DMS53 treated with DMSO at 0.1 percent for 48 hours (cell line): ENCODE results near the gene MLLT3.

Source experiments
- DNase-seq: peaks from one replicate; lab custom pipeline; 2025; ENCODE audit not compliant: unreplicated experiment; lab: John Stamatoyannopoulos, UW

Gene MLLT3

DNA sequence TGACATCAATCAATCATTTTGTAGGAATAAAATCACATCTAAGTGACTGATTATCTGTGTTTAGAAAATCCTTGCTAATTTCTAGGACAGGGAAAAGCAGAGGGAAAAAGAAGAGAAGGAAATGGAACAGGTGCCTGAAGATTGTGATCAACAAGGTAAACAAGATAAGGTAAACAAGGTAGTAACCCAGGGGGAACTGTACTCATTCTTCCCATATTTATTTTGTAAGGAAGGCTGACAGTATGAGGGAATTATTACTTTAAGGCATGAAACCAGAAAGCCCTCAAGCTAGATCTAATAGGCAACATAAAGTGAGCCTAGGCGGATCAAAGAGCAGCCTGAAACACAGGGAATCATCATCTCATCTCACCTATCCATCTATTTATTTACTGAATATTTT is 231.1 kb downstream of the MLLT3 start:
- peak; percentile 27 for DNase-seq

DNA sequence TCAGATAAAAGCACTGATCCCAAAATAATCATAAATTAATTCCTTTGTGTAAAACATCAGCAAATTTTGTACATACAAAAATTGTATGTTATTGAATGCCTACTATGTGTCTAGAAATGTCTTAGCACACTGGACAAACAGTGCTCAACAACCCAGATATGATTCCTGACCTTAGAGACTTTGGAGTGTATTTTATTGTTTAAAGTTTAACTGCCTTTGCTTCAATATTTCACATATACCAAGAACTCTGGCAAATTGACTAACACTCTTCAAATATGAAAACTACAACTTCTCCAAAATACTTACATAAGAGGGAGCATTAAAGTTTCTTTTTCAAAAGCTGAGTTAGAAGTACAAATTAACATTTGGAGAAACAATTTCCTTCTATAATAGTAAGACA is 231.9 kb downstream of the MLLT3 start:
- no peak for DNase-seq

DNA sequence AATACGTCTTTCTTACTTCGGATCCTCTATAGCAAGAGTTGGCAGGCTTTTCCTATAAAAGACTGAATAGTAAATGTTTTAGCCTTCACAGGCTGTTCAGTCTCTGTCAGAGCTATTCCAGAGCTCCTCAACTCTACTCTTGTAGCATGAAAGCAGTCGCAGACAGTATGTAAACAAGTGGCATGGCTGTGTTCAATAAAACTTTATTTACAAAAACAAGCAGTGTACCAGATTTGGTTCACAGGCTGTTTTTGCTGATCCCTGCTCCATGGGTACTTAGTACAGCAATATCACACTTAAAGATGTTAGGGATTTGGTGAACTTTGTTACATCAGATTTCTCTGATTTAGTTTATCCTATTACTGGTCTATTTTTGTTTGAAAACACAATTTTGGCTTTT is 235.2 kb downstream of the MLLT3 start:
- no peak for DNase-seq

DNA sequence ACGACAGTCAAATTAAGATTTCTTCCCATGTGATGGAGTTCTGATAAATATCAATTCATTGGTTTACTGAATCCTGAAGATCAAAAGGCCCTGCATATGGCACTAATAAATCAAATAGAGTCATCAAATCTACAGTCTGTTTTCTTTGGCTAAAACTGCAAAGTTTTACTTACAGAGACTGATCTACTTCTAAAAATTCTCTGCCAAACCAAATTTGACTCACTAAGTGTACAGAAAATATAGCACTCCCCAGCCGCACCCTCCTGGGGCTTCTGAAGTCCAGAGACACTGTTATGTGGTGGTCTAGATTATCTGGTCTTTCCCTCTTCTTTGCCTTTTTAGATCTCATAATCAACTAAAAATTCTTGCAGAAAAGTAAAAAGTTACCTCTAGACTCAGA is 237.7 kb downstream of the MLLT3 start:
- no peak for DNase-seq

DNA sequence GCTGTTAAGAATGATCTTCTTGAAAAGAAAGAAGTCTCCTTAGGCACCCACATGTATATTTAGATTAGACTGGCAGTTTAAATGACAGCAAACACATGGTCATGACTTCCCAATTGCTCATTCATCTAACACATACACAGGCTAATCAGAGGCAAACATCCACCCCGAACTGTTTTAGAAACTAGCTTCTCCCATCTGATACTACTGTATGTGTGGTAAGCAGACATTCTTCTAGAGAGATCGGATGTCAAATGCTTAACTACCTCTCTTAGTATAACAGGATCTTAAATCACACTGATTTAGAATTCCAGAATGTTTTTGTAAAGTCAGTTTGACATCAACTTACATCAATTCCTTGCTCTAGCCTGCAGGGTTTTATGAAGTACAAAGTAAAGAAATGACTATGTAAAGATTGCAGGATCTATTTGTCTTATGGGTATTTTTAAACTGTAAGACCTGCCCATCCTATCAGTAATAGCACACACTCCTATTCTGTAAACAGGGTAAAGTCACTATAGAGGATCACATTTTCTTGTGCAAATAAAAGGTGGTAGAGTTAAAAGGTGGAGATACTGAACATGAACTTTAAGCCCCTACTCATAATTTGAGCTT is 239.7 kb downstream of the MLLT3 start:
- peak; percentile 24 for DNase-seq

DNA sequence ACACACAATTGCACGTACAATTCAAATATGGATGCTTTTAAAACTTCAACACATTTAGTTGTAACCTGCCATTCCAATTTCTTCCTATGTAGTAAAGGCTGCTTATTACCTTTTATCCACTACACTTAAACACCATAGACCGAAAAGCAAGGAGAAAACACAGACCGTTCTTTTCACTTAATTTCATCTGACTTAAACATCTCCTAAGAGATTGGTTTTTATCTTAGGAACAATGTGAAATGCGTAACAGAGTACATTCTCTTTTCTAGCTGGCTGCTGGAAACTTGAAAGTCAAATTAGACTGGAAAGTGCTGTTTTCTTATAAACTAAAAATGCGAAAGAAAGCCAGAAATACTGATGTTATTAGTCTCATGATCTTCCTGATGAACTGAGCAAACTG is 241.8 kb downstream of the MLLT3 start:
- no peak for DNase-seq

DNA sequence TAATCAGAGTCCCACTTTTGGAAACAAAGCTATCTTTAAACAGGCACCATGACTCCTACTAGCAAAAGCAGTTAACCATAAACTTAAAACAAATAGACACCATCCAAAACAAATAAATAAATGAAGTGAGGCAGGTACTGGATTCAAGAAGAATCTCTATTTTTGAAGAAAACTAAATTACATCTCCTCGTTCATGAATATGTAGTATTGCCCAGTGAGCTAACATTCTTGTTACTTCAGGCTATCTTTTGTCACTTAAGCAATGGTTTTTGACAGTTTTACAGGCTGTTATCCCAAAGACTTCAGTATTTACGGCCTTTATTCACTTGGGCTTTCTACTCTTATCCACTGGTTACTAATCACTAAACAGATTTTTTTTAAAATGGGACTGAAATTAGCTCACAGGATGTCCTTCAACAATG is 242.5 kb downstream of the MLLT3 start:
- DNase-seq = no peak

DNA sequence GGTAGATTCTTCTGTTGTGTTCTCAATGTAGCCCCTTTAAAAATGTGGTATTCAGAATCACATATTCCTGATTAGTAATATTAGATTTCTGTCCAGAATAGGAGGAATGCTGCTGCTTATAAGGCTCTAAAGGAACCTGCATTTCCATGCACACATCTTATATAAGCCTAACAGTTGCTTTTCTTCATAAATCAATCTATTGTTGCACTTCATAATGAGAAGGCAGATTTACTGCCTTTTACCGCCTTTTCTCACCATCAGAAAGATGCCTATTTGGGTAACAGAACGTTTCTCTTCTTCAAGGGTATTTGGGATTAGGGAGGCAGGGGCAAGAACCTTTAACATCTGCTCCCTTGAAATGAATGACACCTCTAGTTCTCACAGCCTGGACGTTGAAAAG is 243.4 kb downstream of the MLLT3 start:
- DNase-seq = no peak

DNA sequence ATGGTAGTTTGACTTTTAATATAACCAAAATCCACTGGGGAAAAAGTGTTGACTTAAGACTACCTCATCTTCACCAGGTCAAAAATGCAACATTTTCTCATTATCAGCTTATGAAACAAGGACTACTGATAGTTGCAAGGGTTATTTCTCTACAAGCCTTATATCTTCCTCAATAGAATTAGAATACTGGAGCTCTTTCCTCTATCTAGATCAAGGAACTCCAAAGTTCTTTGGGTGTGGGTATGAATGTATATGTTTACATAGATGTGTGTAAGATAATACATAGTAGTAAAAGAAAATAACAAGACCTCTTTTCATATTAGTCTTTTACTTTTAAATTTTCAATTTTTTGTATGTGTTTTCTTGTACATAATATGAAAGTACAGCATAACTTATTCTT is 244.5 kb downstream of the MLLT3 start:
- DNase-seq = no peak

DNA sequence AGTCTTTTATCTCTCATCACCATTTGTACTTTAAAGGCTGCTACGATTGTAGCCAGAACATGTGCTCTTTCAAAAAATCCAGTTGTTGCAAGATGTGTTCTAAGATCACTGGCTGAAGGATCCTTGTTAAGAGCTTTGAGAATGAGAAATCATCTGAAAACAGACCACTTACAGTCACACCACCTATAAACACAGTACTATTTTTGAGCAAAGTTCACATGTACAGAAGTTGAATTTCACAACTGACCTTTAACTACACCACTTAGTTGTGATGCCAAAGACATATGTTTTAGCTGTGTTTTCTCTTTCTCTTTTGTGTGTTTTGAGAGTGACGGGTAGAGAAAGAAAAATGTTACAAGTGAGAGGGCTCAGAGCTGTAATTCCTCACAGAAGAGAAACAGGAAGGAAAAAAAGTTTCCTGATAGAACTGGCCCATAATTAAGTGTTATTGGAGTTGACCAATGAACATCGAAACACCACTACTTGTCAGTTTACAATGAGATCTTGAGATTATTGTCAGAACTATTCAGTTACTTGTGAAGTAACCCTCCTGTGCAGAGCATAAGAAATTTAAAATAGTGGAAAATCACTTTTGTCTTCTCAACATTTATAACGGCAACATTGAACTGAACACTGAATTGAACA is 245.4 kb downstream of the MLLT3 start:
- DNase-seq = no peak

DNA sequence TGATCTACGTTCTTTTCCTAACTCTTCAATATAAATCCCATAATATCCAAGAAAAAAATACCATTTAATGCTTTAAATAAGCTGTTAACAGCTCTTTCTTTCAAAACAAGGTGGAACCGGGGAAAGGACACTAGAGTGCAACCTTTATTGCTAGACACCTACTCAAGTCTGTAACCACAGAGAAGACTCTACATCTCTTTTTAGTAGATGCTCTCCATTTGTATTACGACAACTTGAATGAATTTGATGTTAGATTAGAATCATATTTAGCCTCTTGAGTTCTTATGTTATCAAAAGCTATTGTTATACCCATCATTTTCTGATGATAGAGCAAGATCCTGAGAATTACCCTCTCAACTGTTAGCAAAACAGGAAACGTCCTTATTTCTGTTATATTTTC is 246.3 kb downstream of the MLLT3 start:
- no peak for DNase-seq

DNA sequence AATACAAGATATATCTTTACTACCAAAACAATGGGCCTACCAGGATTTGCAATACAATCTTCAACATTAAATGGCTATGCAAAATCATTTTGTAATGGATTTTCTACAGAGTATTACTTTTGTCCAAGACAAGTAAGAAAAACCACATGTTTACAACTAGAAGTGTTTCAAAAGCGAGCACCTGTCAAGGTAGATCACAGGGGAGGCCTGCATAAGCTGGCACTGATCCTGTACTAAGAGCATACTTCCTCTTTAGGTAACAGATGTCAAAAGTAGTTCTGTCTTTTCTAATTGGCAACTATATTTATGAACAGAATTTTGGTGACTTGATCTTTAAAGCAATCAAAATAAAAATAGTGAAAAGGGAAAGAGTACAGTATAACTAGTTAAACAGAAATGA is 249.0 kb downstream of the MLLT3 start:
- no peak for DNase-seq

DNA sequence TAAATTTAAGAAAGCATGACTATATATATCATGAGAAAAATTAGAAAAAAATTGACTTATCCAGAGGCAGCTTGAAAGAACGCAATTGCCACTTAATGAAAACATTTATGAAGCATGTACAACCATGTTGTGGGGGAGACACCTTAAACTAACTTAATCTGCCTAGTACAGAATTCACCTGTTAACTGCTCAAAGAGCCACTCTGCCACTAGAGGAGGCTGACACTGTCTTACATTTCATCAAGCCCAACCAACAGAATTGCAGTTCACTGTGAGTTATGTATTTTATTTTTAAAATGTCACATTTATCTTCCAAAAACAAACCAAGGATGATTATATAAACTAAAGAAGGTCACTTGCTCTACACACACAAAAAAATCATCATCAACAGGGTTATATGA is 252.9 kb downstream of the MLLT3 start:
- no peak for DNase-seq

DNA sequence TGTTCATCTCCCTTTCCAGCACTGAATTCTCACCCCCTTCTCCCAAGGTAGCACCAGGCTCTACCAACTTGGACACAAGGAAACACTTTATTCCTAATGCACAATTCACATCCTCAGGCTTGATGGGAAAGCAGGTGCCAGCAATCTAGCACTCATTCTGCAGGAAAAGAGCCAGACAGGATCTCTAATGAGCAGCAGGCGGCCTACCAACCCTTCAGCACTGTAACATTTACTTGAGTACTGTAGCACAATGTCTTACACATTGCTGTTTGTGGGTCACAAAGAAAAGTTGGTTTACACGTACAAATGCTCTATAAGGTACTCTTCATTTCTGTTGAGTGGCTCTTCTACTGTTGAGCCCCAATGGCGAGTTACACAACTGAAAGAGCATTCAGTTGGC is 254.4 kb downstream of the MLLT3 start:
- no peak for DNase-seq

DNA sequence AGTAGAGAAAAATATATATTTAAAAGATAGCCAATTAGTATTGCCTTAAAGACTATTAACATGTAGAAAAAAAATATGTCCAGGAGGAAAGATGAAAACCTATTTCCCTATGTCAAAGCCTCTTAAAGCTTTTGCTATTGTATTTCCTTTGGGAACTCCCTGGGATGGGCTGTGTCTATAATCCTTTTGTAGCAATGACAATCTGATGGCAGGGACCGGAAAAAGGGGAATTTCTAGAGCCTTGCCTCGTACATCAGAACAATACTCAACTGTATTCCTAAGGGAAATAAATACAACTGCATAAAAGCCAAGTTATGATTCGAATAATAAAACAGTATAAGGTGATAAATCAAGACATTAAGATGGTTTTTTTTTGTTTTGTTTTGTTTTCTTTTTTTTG is 257.3 kb downstream of the MLLT3 start:
- DNase-seq = no peak

DNA sequence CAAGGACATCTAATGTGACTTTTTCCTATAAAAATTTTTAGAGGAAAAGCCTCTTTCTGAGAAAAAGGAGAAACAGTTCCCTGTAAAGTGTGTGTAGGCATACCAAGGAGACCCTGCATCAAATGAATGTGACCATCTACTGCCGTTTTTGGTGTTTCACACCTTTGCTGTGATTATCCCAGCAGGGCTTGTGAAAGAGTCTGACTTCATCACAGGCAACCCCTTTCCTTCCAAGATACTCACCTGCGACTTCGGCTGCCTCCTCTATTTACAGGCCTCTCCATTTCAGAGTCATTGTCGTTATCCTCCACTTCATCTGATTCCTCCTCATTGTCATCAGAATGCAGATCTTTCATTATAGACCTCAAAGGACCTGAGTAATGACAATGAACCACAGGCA is 259.1 kb downstream of the MLLT3 start:
- no peak for DNase-seq

DNA sequence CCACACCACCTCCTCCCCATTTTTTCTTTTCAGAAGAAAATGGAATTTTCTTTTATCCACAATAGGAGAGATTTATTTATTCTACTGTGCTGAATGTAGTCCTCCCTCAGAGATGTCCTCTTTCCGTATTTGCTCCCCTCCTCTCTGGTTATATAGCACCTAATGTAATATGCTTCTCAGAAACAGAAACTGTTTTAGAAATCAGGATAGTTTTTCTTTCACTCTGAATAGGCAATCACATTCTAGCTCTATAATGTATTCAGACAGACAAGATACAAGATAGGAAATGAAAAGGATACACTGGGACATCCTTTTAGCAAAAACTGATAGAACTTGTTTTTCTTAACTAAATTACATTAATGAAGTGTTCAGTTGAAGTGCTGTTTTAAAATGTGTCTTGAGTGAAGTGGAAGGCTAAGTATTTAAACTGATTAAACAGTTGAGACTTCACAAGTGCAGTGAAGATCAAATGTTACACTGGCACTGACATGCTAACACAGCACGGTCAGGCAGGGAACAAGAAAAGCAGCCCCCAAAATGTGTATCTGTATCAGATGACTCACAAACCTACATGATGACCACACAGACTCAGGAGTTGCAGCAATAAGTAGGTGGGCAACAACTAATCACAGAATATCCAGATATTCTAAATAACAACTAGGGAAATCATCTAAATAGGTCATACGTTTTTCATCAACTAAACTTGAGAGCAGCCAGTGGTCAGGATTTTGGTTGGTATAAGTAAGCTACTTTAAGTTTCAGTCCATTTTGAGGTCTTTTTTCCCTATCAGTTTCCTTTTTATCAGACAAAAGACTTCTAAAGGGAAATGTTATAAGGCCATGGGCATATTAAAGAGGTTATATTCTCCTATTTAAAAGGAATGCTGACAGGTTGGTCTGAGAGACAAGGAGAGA is 260.4 kb downstream of the MLLT3 start:
- no peak for DNase-seq

DNA sequence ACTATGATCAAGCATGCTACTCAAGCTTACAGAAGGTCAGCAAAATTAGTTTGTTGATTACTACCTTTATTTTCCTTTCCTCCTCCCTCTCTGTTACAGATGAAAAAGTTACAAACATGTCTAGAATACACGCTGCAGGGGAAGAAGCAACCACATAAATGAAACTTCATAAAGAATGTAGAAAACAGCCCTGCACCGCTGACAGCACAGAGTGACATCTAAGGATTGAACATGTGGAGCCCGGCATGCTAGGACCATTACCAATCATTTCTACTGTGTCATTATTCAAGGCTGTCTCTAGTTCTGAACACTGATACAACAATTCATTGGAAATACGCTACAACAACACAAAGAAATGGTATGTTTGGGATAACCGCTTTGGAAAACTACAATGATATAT is 261.1 kb downstream of the MLLT3 start:
- DNase-seq = no peak

DNA sequence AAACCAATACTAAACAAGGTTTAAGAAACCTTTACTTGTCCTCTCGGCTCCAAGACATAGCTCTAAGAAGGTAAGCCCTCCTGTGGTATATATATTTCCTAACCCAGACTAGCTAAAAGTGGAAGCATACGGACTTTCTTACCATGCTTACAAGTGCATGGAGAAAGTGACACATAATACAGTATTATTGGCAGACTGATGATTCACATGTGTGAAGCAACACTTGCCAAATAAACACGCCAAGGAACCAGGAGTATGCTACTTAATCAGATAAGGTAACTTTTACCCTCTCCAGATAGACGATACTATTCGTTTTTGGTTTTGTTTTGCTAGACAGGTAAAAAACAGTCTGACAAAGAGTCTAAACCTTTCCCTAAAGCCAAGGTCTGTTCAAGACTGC is 264.1 kb downstream of the MLLT3 start:
- no peak for DNase-seq

DNA sequence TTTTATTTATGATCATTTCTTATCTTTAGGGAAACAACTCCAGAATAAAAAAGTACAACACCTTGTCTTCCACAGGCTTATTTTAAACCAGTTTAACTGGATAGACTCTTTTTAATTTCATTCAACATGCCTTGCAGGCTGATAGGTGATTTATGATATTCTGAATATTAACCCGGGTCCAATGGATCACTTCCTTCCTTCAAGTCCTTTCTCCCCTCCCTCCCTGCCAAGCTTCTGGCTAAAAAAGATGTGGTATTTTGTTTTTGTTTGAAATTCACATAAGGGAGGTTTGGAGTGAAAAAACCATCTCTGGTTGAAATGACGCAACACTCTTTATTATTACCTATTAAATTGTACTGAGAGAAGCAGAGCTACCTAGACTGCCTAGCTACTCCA is 265.3 kb downstream of the MLLT3 start:
- no peak for DNase-seq

DNA sequence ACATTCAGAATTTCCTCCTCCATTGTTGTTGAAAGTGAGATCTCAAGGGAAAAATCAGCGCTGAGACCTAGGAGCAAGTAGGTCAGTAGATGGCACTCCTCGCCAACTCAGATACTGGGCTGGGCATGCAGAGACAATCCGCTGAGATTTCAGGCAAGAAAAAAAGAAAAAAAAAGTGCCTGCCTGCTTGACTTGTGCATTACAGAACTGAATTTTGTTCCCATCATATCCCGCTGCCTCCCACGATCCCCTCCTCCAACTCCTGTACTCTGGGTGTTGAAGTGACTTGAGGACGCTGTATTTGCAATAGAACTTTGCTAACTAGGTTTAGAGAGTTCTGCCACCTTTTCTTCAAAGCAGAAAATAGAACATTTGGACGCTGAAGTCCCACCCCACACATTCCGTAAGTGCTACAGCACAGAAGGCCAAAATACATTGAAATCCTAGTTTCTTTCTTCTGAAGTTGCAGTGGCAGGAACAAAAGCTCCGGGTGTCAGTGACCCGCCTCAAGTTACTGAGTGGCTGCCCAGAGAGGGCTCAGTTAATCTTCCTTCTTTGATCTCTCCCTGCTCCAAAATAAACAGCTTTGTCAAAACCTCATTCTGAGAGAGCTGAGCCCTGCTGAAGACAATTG is 265.8 kb downstream of the MLLT3 start:
- DNase-seq = peak; percentile 30

DNA sequence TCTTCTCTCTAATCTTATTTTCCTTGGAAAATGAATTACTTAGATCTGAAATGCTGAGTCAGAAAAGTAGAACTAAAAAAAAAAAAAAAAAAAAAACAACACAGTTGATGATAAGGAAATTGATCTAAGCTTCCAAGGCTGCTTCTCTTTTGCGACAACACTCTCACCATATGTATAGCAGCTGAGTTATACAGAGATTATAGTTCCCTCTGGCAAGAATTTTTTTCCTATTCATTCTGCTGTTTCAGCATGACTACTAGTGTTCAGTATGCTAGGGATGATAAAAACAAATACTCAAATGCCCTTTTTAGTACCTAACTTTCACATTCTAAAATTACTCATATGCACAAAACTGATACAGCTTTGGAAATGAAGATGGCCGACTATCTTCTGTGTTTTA is 267.3 kb downstream of the MLLT3 start:
- no peak for DNase-seq
